H9 (cell line): ENCODE results near the gene ERC2. TPM values are rescaled to one million over a fixed set of nuclear protein-coding genes. Genes with fewer than 3 reads are reported as not detected.

Experiments used
- DNase-seq: peaks from one replicate; pipeline ENCODE4 v3.0.0-alpha.2; 2017
- H2AFZ ChIP-seq: one replicate; pipeline ENCODE4 v1.6.1; 2013; ENCODE audit warnings: mild to moderate bottlenecking, low read length, control low read depth, moderate library complexity
- H2AK5ac ChIP-seq: 2 replicates; pipeline ENCODE4 v1.6.1; 2013; ENCODE audit warnings: low read length, control low read depth, mixed read lengths; ENCODE audit not compliant: insufficient read length
- H2BK120ac ChIP-seq: one replicate; pipeline ENCODE4 v1.6.1; 2013; ENCODE audit warnings: low read depth, mild to moderate bottlenecking, low read length, control low read depth, inconsistent platforms; ENCODE audit not compliant: poor library complexity, severe bottlenecking
- H2BK12ac ChIP-seq: 2 replicates; pipeline ENCODE4 v1.6.1; 2013; ENCODE audit warnings: low read length, control low read depth, mixed read lengths, low read depth; ENCODE audit not compliant: insufficient read length
- H2BK15ac ChIP-seq: 2 replicates; pipeline ENCODE4 v1.6.1; 2013; ENCODE audit warnings: low read depth, low read length, control low read depth
- H2BK20ac ChIP-seq: one replicate; pipeline ENCODE4 v1.6.1; 2013; ENCODE audit warnings: low read depth, mild to moderate bottlenecking, low read length, control low read depth, inconsistent platforms; ENCODE audit not compliant: poor library complexity, severe bottlenecking
- H2BK5ac ChIP-seq: 2 replicates; pipeline ENCODE4 v1.6.1; 2013; ENCODE audit warnings: low read length, control low read depth, mixed read lengths; ENCODE audit not compliant: insufficient read length
- H3K14ac ChIP-seq: 2 replicates; pipeline ENCODE4 v1.6.1; 2013; ENCODE audit warnings: low read length, control low read depth; ENCODE audit not compliant: insufficient read depth
- H3K18ac ChIP-seq: 2 replicates; pipeline ENCODE4 v1.6.1; 2013; ENCODE audit warnings: low read depth, mild to moderate bottlenecking, mixed read lengths, low read length, control low read depth; ENCODE audit not compliant: insufficient read length
- H3K23ac ChIP-seq: 2 replicates; pipeline ENCODE4 v1.6.1; 2013; ENCODE audit warnings: low read length, control low read depth, mixed read lengths, low read depth; ENCODE audit not compliant: insufficient read length
- H3K23me2 ChIP-seq: 2 replicates; pipeline ENCODE4 v1.6.1; 2013; ENCODE audit warnings: low read depth, mild to moderate bottlenecking, mixed read lengths, low read length, control low read depth; ENCODE audit not compliant: insufficient read length, poor library complexity, severe bottlenecking
- H3K27ac ChIP-seq: 2 replicates; pipeline ENCODE4 v1.5.1; 2013; ENCODE audit warnings: low read length, control low read depth, mixed read lengths, low read depth; ENCODE audit not compliant: insufficient read length
- H3K27me3 ChIP-seq: 2 replicates; pipeline ENCODE4 v1.6.1; 2013; ENCODE audit warnings: low read length, control low read depth, inconsistent platforms; ENCODE audit not compliant: insufficient read depth
- H3K4ac ChIP-seq: 2 replicates; pipeline ENCODE4 v1.6.1; 2013; ENCODE audit warnings: low read depth, mild to moderate bottlenecking, control low read depth, inconsistent platforms, low read length, moderate library complexity
- H3K4me1 ChIP-seq: 2 replicates; pipeline ENCODE4 v1.6.1; 2013; ENCODE audit warnings: low read length, control low read depth, inconsistent platforms; ENCODE audit not compliant: insufficient read depth
- H3K4me2 ChIP-seq: 2 replicates; pipeline ENCODE4 v1.6.1; 2013; ENCODE audit warnings: low read length, control low read depth, mixed read lengths; ENCODE audit not compliant: insufficient read length, insufficient read depth
- H3K56ac ChIP-seq: 2 replicates; pipeline ENCODE4 v1.6.1; 2013; ENCODE audit warnings: low read depth, mild to moderate bottlenecking, mixed read lengths, low read length, control low read depth; ENCODE audit not compliant: insufficient read length
- H3K79me1 ChIP-seq: 2 replicates; pipeline ENCODE4 v1.6.1; 2013; ENCODE audit warnings: low read depth, mild to moderate bottlenecking, moderate library complexity, low read length, control low read depth, inconsistent platforms; ENCODE audit not compliant: insufficient read depth, poor library complexity, severe bottlenecking
- H3K79me2 ChIP-seq: 2 replicates; pipeline ENCODE4 v1.6.1; 2013; ENCODE audit warnings: low read length, control low read depth, inconsistent platforms; ENCODE audit not compliant: insufficient read depth
- H3K9ac ChIP-seq: 2 replicates; pipeline ENCODE4 v1.6.1; 2013; ENCODE audit warnings: low read length, control low read depth, mixed read lengths; ENCODE audit not compliant: insufficient read length; ENCODE audit errors: extremely low read depth
- H3K9me3 ChIP-seq: one replicate; pipeline ENCODE4 v1.6.1; 2013; ENCODE audit warnings: low read depth, low read length, inconsistent platforms; ENCODE audit not compliant: control insufficient read depth
- H3T11ph ChIP-seq: one replicate; pipeline ENCODE4 v1.6.1; 2013; ENCODE audit warnings: mild to moderate bottlenecking, low read length, control low read depth, inconsistent platforms
- H4K20me1 ChIP-seq: one replicate; pipeline ENCODE4 v1.6.1; 2013; ENCODE audit not compliant: control insufficient read depth, insufficient read length, insufficient read depth
- H4K5ac ChIP-seq: 2 replicates; pipeline ENCODE4 v1.6.1; 2013; ENCODE audit warnings: low read depth, mild to moderate bottlenecking, mixed read lengths, low read length, control low read depth; ENCODE audit not compliant: insufficient read length
- H4K8ac ChIP-seq: replicated peaks from 2 replicates; pipeline ENCODE4 v1.6.1; 2013; ENCODE audit warnings: low read length, control low read depth, mixed read lengths, low read depth; ENCODE audit not compliant: insufficient read length
- H4K91ac ChIP-seq: 2 replicates; pipeline ENCODE4 v1.6.1; 2013; ENCODE audit warnings: low read depth, mild to moderate bottlenecking, moderate library complexity, mixed read lengths, low read length, control low read depth; ENCODE audit not compliant: insufficient read length
- H3K27ac Mint-ChIP-seq, 3 experiments: 2 replicates in 2 of 3; 3 replicates in 1 of 3; pipeline ENCODE4 v1.8.0; 2020 to 2021; ENCODE audit warnings: mixed read lengths in 3 of 3, mild to moderate bottlenecking in 1 of 3, moderate library complexity in 1 of 3
- H3K27me3 Mint-ChIP-seq: 2 replicates; pipeline ENCODE4 v1.8.0; 2021; ENCODE audit warnings: low read depth, mild to moderate bottlenecking, moderate library complexity, mixed read lengths
- H3K36me3 Mint-ChIP-seq, 3 experiments: 2 replicates in 2 of 3; 3 replicates in 1 of 3; pipeline ENCODE4 v1.8.0; 2020 to 2021; ENCODE audit warnings: low read depth in 3 of 3, mixed read lengths in 3 of 3; ENCODE audit not compliant: insufficient read depth in 1 of 3
- H3K4me1 Mint-ChIP-seq, 2 experiments: 2 replicates each; pipeline ENCODE4 v1.8.0; 2020; ENCODE audit warnings: mixed read lengths in 2 of 2
- H3K4me3 Mint-ChIP-seq, 2 experiments: 2 replicates in 1 of 2; 3 replicates in 1 of 2; pipeline ENCODE4 v1.8.0; 2020 to 2021; ENCODE audit warnings: mild to moderate bottlenecking in 2 of 2, mixed read lengths in 2 of 2, moderate library complexity in 1 of 2
- H3K9me3 Mint-ChIP-seq, 2 experiments: 2 replicates in 1 of 2; 3 replicates in 1 of 2; pipeline ENCODE4 v1.8.0; 2020; ENCODE audit warnings: mild to moderate bottlenecking in 2 of 2, mixed read lengths in 2 of 2, moderate library complexity in 1 of 2
- CTCF ChIP-seq: fragments of 200-600 bp; sonication (generic); conservative IDR thresholded peaks from 3 replicates; pipeline ENCODE4 v1.8.0; 2021; ENCODE audit warnings: antibody characterized with exemption, mild to moderate bottlenecking
- WGBS: extraction: QIAGEN DNeasy Blood & Tissue Kit; methylation state at CpG from one replicate; pipeline ENCODE4 v1.1.7; 2013; ENCODE audit warnings: missing lambda C conversion rate, low lambda C conversion rate, mixed read lengths; ENCODE audit not compliant: insufficient read length; ENCODE audit errors: extremely low coverage; 5-methylcytosine and 5-hydroxymethylcytosine counted together
- total RNA-seq: library from RNA; stranded (reverse); gene quantifications from 2 replicates; pipeline ENCODE4 v1.2.1, GENCODE V29; 2021

The ERC2 gene
- total RNA-seq, 1 experiment from 2014 or later: 15.4 TPM

- no peak overlapping the region for H3K9ac ChIP-seq
- peaks cover 5% of the 10 kb centered on the region; the same call in 1 of the 2 replicates for H3K4me1 ChIP-seq
- no peaks in the 10 kb centered on the region for H3K79me1 ChIP-seq
- no peak overlapping the region for H3K23ac ChIP-seq
- no peaks in the 10 kb centered on the region for H3K36me3 Mint-ChIP-seq
- H3K56ac ChIP-seq: no peak overlapping the region
- H4K20me1 ChIP-seq: no peaks in the 10 kb centered on the region
- H2AK5ac ChIP-seq: no peak overlapping the region
- no peaks in the 10 kb centered on the region for H3K27me3 ChIP-seq
- no peak overlapping the region for H3K4me2 ChIP-seq
- no peak for TF ChIP-seq CTCF
- no peak overlapping the region for H2BK20ac ChIP-seq
- H3K27me3 Mint-ChIP-seq: peaks cover 3% of the 10 kb centered on the region
- H4K8ac ChIP-seq: no peak overlapping the region
- H3K4me3 Mint-ChIP-seq: no peak overlapping the region
- H2BK5ac ChIP-seq: no peak overlapping the region
- DNase-seq: no peak
- no peak overlapping the region for H2AFZ ChIP-seq
- H4K5ac ChIP-seq: no peak overlapping the region
- no peak overlapping the region for H3K14ac ChIP-seq
- H2BK12ac ChIP-seq: no peak overlapping the region
- no peak overlapping the region for H3T11ph ChIP-seq
- H3K23me2 ChIP-seq: no peaks in the 10 kb centered on the region
- H3K4me1 Mint-ChIP-seq: peaks cover 33 to 39% of the 10 kb centered on the region in 2 experiments
- no peaks in the 10 kb centered on the region for H3K79me2 ChIP-seq
- H3K18ac ChIP-seq: no peak overlapping the region
- no peaks in the 10 kb centered on the region for H3K9me3 Mint-ChIP-seq
- H2BK120ac ChIP-seq: no peak overlapping the region
- H2BK15ac ChIP-seq: no peak overlapping the region
- no CpG with 5 or more reads among the region's 1 CpG for WGBS
- H3K9me3 ChIP-seq: no peaks in the 10 kb centered on the region
- no peak overlapping the region for H3K27ac Mint-ChIP-seq
- H3K27ac ChIP-seq: no peak overlapping the region
- no peak overlapping the region for H3K4ac ChIP-seq
- no peak overlapping the region for H4K91ac ChIP-seq
Measured at GRCh38 chr3:55655544-55655943, 812.7 kb downstream of the ERC2 start.
